Measurements from ENCODE around the gene TSPOAP1. TPM values are rescaled to one million over a fixed set of nuclear protein-coding genes. Genes with fewer than 3 reads are reported as not detected.

TSPOAP1 gene
- total and polyA plus RNA-seq, 10 of the 15 experiments (the other 5 are each of a cell fraction or from before 2014, with no cell fraction given): 0.58 to 16.4 (median 4.2) TPM; not detected in 1

- Histone ChIP-seq H3K4me2 (ENCODE audit: control insufficient read depth, insufficient read depth) (peak overlapping the region; percentile 92), H3K36me3 (ENCODE audit: control insufficient read depth in 2 of 2, insufficient read depth in 2 of 2, low read length in 1 of 2) (peaks cover 20 to 37% of the 10 kb centered on the region in 2 experiments), H3K9ac (ENCODE audit: control insufficient read depth, insufficient read depth, low read length) (peak overlapping the region; percentile 96), H3K27me3 (replicated peaks in 1 of 2; ENCODE audit: control insufficient read depth in 2 of 2, insufficient read depth in 2 of 2, low read length in 1 of 2) (no peaks in the 10 kb centered on the region), H3K9me3 (replicated peaks; ENCODE audit: control insufficient read depth, insufficient read depth, low read length) (no peaks in the 10 kb centered on the region), H3K4me3 (peak overlapping the region; percentile 57), H2AFZ (ENCODE audit: control insufficient read depth, low read depth, low read length) (no peak overlapping the region), H3K27ac (ENCODE audit: control insufficient read depth, insufficient read depth) (peak overlapping the region; percentile 100), H4K20me1 (ENCODE audit: control insufficient read depth, insufficient read depth) (no peaks in the 10 kb centered on the region; the same call in 1 of the 2 replicates), H3K4me1 (ENCODE audit: control insufficient read depth, insufficient read depth, low read length) (peaks cover 50% of the 10 kb centered on the region), H3K79me2 (ENCODE audit: control insufficient read depth, insufficient read depth, low read length) (peaks cover 88% of the 10 kb centered on the region)
- intact Hi-C loops (cut with micrococcal nuclease; ENCODE audit: unreplicated experiment): no loop called here
- DNase-seq (ENCODE audit: low read depth, low spot score) (no peak), ATAC-seq (no peak), FAIRE-seq (no peak)
- no TSS peak for BruUV-seq (replicated peaks)
- in situ Hi-C loops (cut with MboI): no loop called here
- SMC1A ChIA-PET (ENCODE audit: uncharacterized antibody, unreplicated experiment): interaction anchor here (0.7 to 10.3 kb wide), 25 partner anchors 9 to 113 kb away, joined by 3 to 249 read pairs (median 4); partner anchors contain the start of genes RNF43 and TSPOAP1
- CTCF ChIA-PET: interaction anchor here (0.7 to 6.7 kb wide), 22 partner anchors 9 to 170 kb away, joined by 3 to 163 read pairs (median 9); partner anchors contain the start of genes RNF43 and TSPOAP1
- RAD21 ChIA-PET (ENCODE audit: unreplicated experiment): interaction anchor here (1.0 to 18.1 kb wide), 17 partner anchors 8 to 399 kb away, joined by 3 to 323 read pairs (median 17); partner anchors contain the start of genes RNF43, SUPT4H1 and TSPOAP1
- TF ChIP-seq GATAD2B (conservative IDR thresholded peaks at IDR 0.05; ENCODE audit: low read depth) (no peak), REST (IDR thresholded peaks at IDR 0.05; ENCODE audit: low read depth, low read length) (no peak), E4F1 (IDR thresholded peaks at IDR 0.05; ENCODE audit: borderline replicate concordance, partially characterized antibody) (no peak), SUPT20H (IDR thresholded peaks at IDR 0.05; ENCODE audit: borderline replicate concordance, control insufficient read depth, low read depth, low read length) (no peak), RELB (IDR thresholded peaks at IDR 0.05; ENCODE audit: low read depth) (no peak), NR2C2 (IDR thresholded peaks at IDR 0.05; ENCODE audit: borderline replicate concordance, control insufficient read depth, insufficient read length, low read depth) (no peak), CBFB (IDR thresholded peaks at IDR 0.05; ENCODE audit: low read depth) (no peak), SMAD5 (IDR thresholded peaks at IDR 0.05; ENCODE audit: low read depth) (no peak)
- POLR2A ChIA-PET: interaction anchor here (0.9 to 18.5 kb wide), 10 partner anchors 7 to 113 kb away, joined by 3 to 373 read pairs (median 10); partner anchors contain the start of genes RNF43 and SUPT4H1
- 32% methylated on average over 4 of the region's 4 CpGs for WGBS (ENCODE audit: insufficient coverage, insufficient replicate concordance, low lambda C conversion rate, missing lambda C conversion rate)
These were observed 16.9 kb upstream of the TSPOAP1 start for GRCh38 chr17:58345500-58345899.

Data from GM12878 (cell line).